Neural progenitor cell (in vitro differentiated cells): ENCODE data around the gene SLC45A1.

ENCODE experiments used
- CTCF ChIP-seq: fragments of 200-600 bp; sonication (generic); IDR thresholded peaks from 2 replicates; pipeline ENCODE4 v1.5.1; 2017; ENCODE audit warnings: antibody characterized with exemption, mild to moderate bottlenecking
- EZH2 ChIP-seq: fragments of 200-600 bp; sonication (generic); IDR thresholded peaks from 2 replicates; pipeline ENCODE4 v1.6.1; 2017; ENCODE audit warnings: antibody characterized with exemption, mild to moderate bottlenecking, moderate library complexity
- EZH2phosphoT487 ChIP-seq: fragments of 200-600 bp; sonication (generic); IDR thresholded peaks from 2 replicates; pipeline ENCODE4 v1.6.1; 2017; ENCODE audit warnings: antibody characterized with exemption

GRCh38 chr1:8332806-8333205, 14.9 kb downstream of the SLC45A1 start:
- TF ChIP-seq CTCF (no peak), EZH2 (no peak), EZH2phosphoT487 (no peak)
